Natural killer cell (primary cell): ENCODE data around the gene THSD1. TPM values are rescaled to one million over a fixed set of nuclear protein-coding genes. Genes with fewer than 3 reads are reported as not detected.
A peak's percentile ranks its signal among the peaks of the same experiment; 100 is the strongest.

Experiments
- ATAC-seq, 3 donors: fragments of 150-1000 bp in 2 of 3; fragments of 200-7000 bp in 1 of 3; cut with Tn5 transposase; 1 replicate in 1 of 3; 2 replicates in 2 of 3; pipeline ENCODE4 v1.10.0; 2021; ENCODE audit warnings: mild to moderate bottlenecking in 2 of 3, moderate library complexity in 2 of 3
- DNase-seq, 2 donors: peaks; one replicate each; pipeline versions ENCODE4 v3.0.0 to v3.0.0-alpha.2; 2013 to 2021; ENCODE audit warnings: mixed read lengths in 1 of 2
- H3K27ac ChIP-seq: one replicate; pipeline ENCODE4 v1.5.1; 2013; ENCODE audit warnings: mild to moderate bottlenecking, low read length
- H3K27me3 ChIP-seq: one replicate; pipeline ENCODE4 v1.6.1; 2013; ENCODE audit warnings: low read length; ENCODE audit not compliant: control insufficient read depth, insufficient read depth
- H3K36me3 ChIP-seq: one replicate; pipeline ENCODE4 v1.6.1; 2013; ENCODE audit warnings: low read length; ENCODE audit not compliant: control insufficient read depth, insufficient read depth
- H3K4me1 ChIP-seq: one replicate; pipeline ENCODE4 v1.6.1; 2013; ENCODE audit warnings: low read length; ENCODE audit not compliant: control insufficient read depth, insufficient read depth
- H3K4me3 ChIP-seq: one replicate; pipeline ENCODE4 v1.5.1; 2013; ENCODE audit warnings: low read length
- H3K9me3 ChIP-seq: one replicate; pipeline ENCODE4 v1.6.1; 2013; ENCODE audit warnings: low read length; ENCODE audit not compliant: control insufficient read depth, insufficient read depth
- H3K27ac Mint-ChIP-seq, 2 donors: one replicate each; pipeline ENCODE4 v1.8.0; 2022; ENCODE audit warnings: mild to moderate bottlenecking in 2 of 2, mixed read lengths in 2 of 2, moderate library complexity in 1 of 2
- H3K27me3 Mint-ChIP-seq, 2 donors: one replicate each; pipeline ENCODE4 v1.8.0; 2022; ENCODE audit warnings: low read depth in 2 of 2, mixed read lengths in 2 of 2
- H3K36me3 Mint-ChIP-seq: one replicate; pipeline ENCODE4 v1.8.0; 2022; ENCODE audit warnings: mixed read lengths
- H3K4me1 Mint-ChIP-seq, 2 donors: one replicate each; pipeline ENCODE4 v1.8.0; 2022; ENCODE audit warnings: mixed read lengths in 2 of 2
- H3K4me3 Mint-ChIP-seq: one replicate; pipeline ENCODE4 v1.8.0; 2022; ENCODE audit warnings: mild to moderate bottlenecking, moderate library complexity, mixed read lengths
- H3K9me3 Mint-ChIP-seq, 2 donors: one replicate each; pipeline ENCODE4 v1.8.0; 2022; ENCODE audit warnings: mixed read lengths in 2 of 2
- WGBS: methylation state at CpG from one replicate; pipeline ENCODE4 v1.1.7; 2013; ENCODE audit warnings: missing lambda C conversion rate; ENCODE audit not compliant: insufficient coverage; 5-methylcytosine and 5-hydroxymethylcytosine counted together
- intact Hi-C: fragments of 100-400 bp; cut with micrococcal nuclease; formaldehyde crosslinking; loops from one replicate; pipeline ENCODE4 v1.14.2; 2022
- total RNA-seq, 4 donors: library from RNA; stranded (reverse); fragments of 120-200 nt in 1 of 4; gene quantifications; one replicate each; pipeline versions ENCODE4 v1.2.3 to v1.2.4, GENCODE V29; 2013 to 2022
- TF ChIP-seq, protein P1 (sequence below): fragments of 200-600 bp; IDR thresholded peaks from one replicate; pipeline ENCODE4 v1.8.0; 2022; ENCODE audit warnings: antibody characterized with exemption

Gene THSD1, protein sequence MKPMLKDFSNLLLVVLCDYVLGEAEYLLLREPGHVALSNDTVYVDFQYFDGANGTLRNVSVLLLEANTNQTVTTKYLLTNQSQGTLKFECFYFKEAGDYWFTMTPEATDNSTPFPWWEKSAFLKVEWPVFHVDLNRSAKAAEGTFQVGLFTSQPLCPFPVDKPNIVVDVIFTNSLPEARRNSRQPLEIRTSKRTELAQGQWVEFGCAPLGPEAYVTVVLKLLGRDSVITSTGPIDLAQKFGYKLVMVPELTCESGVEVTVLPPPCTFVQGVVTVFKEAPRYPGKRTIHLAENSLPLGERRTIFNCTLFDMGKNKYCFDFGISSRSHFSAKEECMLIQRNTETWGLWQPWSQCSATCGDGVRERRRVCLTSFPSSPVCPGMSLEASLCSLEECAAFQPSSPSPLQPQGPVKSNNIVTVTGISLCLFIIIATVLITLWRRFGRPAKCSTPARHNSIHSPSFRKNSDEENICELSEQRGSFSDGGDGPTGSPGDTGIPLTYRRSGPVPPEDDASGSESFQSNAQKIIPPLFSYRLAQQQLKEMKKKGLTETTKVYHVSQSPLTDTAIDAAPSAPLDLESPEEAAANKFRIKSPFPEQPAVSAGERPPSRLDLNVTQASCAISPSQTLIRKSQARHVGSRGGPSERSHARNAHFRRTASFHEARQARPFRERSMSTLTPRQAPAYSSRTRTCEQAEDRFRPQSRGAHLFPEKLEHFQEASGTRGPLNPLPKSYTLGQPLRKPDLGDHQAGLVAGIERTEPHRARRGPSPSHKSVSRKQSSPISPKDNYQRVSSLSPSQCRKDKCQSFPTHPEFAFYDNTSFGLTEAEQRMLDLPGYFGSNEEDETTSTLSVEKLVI
- total RNA-seq = 1 to 10 TPM in 1 of 3 donors, under 1 TPM in 2; 0.61 to 1.2 (median 0.84) TPM
- total RNA-seq (2013) = 1.2 TPM

DNA sequence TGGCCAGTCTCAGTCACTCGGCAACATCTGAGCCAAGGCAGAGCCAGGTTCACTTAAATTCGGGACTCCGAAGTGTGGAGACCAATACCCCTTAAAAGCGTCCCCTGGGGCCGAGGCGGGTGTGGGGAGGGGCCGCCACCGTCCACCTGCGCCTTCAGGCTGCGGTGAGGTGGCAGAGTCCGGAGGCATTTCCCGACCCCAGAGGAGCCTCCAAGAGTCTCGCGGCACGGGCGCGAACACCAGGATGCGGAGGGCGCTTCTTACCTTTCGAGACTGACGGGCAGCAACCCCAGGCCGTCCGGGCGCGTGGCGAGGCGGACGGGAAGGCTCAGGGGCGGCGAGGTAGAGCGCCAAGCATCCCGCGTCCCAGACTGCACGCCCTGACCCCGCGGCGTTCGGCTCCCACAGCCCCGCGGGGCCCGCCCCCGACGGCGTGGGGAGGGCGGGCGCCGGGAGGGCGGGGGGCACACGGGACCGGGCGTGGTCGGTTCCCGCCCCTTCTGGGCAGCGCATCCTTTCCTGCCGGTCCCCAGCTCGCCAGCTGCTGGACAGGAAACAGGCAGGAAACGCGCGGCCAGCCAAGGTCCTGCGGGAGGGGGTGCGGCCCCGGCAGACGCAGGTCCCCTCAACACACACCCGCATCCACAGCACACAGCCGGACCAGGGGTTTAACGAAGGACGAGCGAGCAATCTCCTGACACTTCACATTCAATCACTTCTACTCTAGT lies at the start of gene THSD1:
THSD1 (minus strand) TSS at position 406 of the 728 bp plus-strand sequence. CDS start 3,572 bp downstream, outside the sequence.
- Mint-ChIP-seq H3K4me3 (peak within 1 kb of the TSS; percentile 82), H3K36me3 (no peaks in the 10 kb centered on the region), H3K27me3 (peaks cover 9 to 18% of the 10 kb centered on the region in 2 donors), H3K4me1 (peaks cover 14 to 25% of the 10 kb centered on the region in 2 donors), H3K27ac (peak within 1 kb of the TSS in 1 of 2 donors; percentile 75), H3K9me3 (no peaks in the 10 kb centered on the region)
- peaks cover 4% of the 10 kb centered on the region for H3K27me3 ChIP-seq
- WGBS = under 1% methylated on average over 68 of the region's 68 CpGs
- H3K36me3 ChIP-seq = no peaks in the 10 kb centered on the region
- H3K4me3 ChIP-seq = peak within 1 kb of the TSS; percentile 36
- intact Hi-C loops = no loop called here
- no peak within 1 kb of the TSS for H3K27ac ChIP-seq
- no peaks in the 10 kb centered on the region for H3K9me3 ChIP-seq
- ATAC-seq (peak; percentile 53 to 71 (median 66)), DNase-seq (peak in 1 of 2 donors; percentile 27)
- TF ChIP-seq, protein P1, sequence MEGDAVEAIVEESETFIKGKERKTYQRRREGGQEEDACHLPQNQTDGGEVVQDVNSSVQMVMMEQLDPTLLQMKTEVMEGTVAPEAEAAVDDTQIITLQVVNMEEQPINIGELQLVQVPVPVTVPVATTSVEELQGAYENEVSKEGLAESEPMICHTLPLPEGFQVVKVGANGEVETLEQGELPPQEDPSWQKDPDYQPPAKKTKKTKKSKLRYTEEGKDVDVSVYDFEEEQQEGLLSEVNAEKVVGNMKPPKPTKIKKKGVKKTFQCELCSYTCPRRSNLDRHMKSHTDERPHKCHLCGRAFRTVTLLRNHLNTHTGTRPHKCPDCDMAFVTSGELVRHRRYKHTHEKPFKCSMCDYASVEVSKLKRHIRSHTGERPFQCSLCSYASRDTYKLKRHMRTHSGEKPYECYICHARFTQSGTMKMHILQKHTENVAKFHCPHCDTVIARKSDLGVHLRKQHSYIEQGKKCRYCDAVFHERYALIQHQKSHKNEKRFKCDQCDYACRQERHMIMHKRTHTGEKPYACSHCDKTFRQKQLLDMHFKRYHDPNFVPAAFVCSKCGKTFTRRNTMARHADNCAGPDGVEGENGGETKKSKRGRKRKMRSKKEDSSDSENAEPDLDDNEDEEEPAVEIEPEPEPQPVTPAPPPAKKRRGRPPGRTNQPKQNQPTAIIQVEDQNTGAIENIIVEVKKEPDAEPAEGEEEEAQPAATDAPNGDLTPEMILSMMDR = no peak
- H3K4me1 ChIP-seq = peaks cover 17% of the 10 kb centered on the region

DNA sequence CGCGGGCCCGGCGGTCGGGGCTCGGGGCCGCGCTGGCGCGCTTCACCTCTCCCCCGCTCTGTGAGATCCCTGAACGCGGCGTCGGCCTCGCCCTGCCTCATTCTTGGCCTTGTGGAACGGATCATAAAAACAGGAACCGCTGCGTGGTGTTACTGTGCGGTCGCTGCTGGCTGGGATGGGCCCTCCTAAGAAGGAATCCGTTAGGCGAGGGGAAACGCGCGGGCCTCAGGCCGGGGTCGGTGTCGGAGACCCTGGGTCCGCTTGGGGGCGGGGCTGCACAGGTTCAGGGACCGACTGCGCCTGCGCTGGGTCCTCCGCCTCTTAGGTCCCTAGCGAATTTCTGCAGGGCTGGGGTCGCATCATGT lies 49.7 kb upstream of the THSD1 start:
- Mint-ChIP-seq H3K27ac (peak overlapping the region; percentile 93 to 97), H3K9me3 (no peaks in the 10 kb centered on the region), H3K27me3 (peaks cover 0 to 2% of the 10 kb centered on the region in 2 donors), H3K4me3 (peak overlapping the region; percentile 88), H3K36me3 (no peaks in the 10 kb centered on the region), H3K4me1 (peaks cover 21 to 28% of the 10 kb centered on the region in 2 donors)
- peak overlapping the region; percentile 60 for H3K4me3 ChIP-seq
- intact Hi-C loops = loop anchor here (1.0 to 2.0 kb wide), 3 partner anchors 260 to 653 kb away; partner anchors contain the start of gene ALG11
- ATAC-seq (peak; percentile 5 to 38 (median 27)), DNase-seq (peak; percentile 54 to 89)
- no peaks in the 10 kb centered on the region for H3K27me3 ChIP-seq
- H3K36me3 ChIP-seq = no peaks in the 10 kb centered on the region
- H3K27ac ChIP-seq = peak overlapping the region; percentile 80
- no peaks in the 10 kb centered on the region for H3K9me3 ChIP-seq
- H3K4me1 ChIP-seq = peaks cover 11% of the 10 kb centered on the region
- TF ChIP-seq, protein P1 = no peak
- under 1% methylated on average over 37 of the region's 37 CpGs for WGBS

DNA sequence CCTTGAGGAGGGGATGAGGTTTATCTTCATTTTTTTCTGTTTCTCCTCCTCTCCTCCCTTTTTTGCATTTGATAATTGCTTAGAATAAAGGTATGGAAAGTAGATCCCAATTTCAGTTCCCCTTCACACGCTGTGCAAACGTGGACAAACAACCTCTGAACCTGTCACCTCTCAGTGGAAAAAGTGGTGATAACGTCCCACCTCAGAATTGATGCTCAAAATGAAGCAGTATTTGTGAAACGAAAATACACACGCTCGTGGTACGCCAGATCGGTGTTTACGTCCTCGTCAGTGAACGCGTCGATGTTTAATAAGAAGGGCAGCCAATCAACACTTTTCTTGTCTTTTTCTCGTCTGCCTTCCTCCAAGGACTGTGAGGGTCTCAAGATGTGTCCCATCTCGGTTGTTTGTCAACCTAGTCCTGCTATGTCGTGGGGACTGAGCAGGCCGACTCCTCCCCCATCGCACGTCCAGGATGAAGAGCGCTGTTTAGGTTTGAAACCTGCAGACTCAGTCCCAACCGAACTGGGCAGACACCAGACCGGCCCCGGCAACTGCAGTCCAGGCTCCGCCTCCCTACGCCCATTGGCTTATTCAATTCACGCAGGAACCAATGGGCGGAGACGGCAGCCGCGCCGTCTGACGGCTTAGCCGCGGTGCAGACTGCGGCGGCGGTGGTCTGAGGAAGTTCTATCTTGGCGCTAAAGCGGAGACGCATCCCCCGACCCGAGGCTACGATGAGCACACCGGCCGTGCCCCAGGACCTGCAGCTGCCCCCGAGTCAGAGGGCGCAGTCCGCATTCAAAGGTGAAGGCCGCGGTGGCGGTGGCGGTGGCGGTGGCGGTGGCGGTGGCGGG lies 49.1 kb upstream of the THSD1 start, which contains the start of gene CKAP2:
CKAP2 (plus strand) TSS at position 659 of the 857 bp plus-strand sequence; CDS start at position 738, 79 bp downstream.
- intact Hi-C loops = loop anchor here (1.0 to 5.0 kb wide), 4 partner anchors 197 to 652 kb away; partner anchors contain the start of genes ALG11 and SUGT1

More for the DNA sequence above, 49.1 kb upstream of the THSD1 start, which contains the start of gene CKAP2:
- Mint-ChIP-seq H3K27ac (peak within 1 kb of the TSS; percentile 93 to 97), H3K27me3 (peaks cover 0 to 2% of the 10 kb centered on the region in 2 donors), H3K9me3 (no peaks in the 10 kb centered on the region), H3K4me3 (peak within 1 kb of the TSS; percentile 88), H3K4me1 (peaks cover 21 to 28% of the 10 kb centered on the region in 2 donors), H3K36me3 (no peaks in the 10 kb centered on the region)
- Histone ChIP-seq H3K9me3 (no peaks in the 10 kb centered on the region), H3K27ac (peak within 1 kb of the TSS; percentile 80), H3K4me3 (peak within 1 kb of the TSS; percentile 60), H3K36me3 (no peaks in the 10 kb centered on the region), H3K4me1 (peaks cover 12% of the 10 kb centered on the region), H3K27me3 (no peaks in the 10 kb centered on the region)
- DNase-seq = peak; percentile 94 to 97
- 0% methylated on average over 56 of the region's 56 CpGs for WGBS
- peak; percentile 77 to 88 (median 80) for ATAC-seq
- TF ChIP-seq, protein P1 = no peak
